Measurements from ENCODE around the gene SLF2. TPM values are rescaled to one million over a fixed set of nuclear protein-coding genes. Genes with fewer than 3 reads are reported as not detected.

The SLF2 gene
- total and polyA plus RNA-seq, 2 donors from 2014 or later = 6.7 to 29.6 TPM

GRCh38 chr10:100899171-100899570 is 13.6 kb upstream of the SLF2 start:
- TF ChIP-seq, protein P1, sequence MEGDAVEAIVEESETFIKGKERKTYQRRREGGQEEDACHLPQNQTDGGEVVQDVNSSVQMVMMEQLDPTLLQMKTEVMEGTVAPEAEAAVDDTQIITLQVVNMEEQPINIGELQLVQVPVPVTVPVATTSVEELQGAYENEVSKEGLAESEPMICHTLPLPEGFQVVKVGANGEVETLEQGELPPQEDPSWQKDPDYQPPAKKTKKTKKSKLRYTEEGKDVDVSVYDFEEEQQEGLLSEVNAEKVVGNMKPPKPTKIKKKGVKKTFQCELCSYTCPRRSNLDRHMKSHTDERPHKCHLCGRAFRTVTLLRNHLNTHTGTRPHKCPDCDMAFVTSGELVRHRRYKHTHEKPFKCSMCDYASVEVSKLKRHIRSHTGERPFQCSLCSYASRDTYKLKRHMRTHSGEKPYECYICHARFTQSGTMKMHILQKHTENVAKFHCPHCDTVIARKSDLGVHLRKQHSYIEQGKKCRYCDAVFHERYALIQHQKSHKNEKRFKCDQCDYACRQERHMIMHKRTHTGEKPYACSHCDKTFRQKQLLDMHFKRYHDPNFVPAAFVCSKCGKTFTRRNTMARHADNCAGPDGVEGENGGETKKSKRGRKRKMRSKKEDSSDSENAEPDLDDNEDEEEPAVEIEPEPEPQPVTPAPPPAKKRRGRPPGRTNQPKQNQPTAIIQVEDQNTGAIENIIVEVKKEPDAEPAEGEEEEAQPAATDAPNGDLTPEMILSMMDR (IDR thresholded peaks at IDR 0.05; ENCODE audit: borderline replicate concordance, extremely low read depth, insufficient read depth) = no peak
- H3K27ac ChIP-seq (ENCODE audit: low read depth in 2 of 2, low read length in 2 of 2) = no peak overlapping the region
- no peaks in the 10 kb centered on the region for H3K36me3 ChIP-seq (ENCODE audit: control insufficient read depth in 2 of 3, insufficient read depth in 3 of 3, low read length in 3 of 3)
- H3K4me1 ChIP-seq (ENCODE audit: control insufficient read depth in 2 of 3, insufficient read depth in 2 of 3, low read depth in 1 of 3, low read length in 3 of 3) = no peaks in the 10 kb centered on the region
- intact Hi-C loops (cut with DNase I) = no loop called here
- FAIRE-seq (no peak), DNase-seq (no peak)
- H3K9ac ChIP-seq (ENCODE audit: low read length in 3 of 3) = no peak overlapping the region
- no peaks in the 10 kb centered on the region for H3K27me3 ChIP-seq (ENCODE audit: control insufficient read depth, insufficient read depth, low read length)
- H3K9me3 ChIP-seq (ENCODE audit: control insufficient read depth in 2 of 3, insufficient read depth in 1 of 3, low read length in 3 of 3) = no peaks in the 10 kb centered on the region
- no peak overlapping the region for H3K4me3 ChIP-seq (ENCODE audit: low read length in 3 of 3)

- FAIRE-seq = no peak
- TF ChIP-seq, protein P1 (IDR thresholded peaks at IDR 0.05; ENCODE audit: borderline replicate concordance, extremely low read depth, insufficient read depth) = no peak
- intact Hi-C loops (cut with DNase I) = no loop called here
Observed at GRCh38 chr10:100901051-100901450, 11.7 kb upstream of the SLF2 start.

DNA sequence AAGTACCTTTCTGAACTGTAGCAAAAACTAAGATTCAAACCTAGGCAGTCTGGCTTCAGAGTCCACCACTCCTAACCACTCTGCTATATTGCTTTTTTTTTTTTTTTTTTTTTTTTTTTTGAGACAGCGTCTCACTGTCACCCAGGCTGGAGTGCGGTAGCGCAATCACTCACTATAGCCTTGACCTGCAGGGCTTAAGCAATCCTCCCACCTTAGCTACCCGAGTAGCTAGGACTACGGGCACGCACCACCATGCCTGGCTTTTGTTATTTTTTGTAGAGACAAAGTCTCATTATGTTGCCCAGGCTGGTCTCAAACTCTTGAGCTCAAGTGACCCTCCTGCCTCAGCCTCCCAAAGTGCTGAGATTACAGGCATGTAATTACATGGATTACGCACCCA is 10.1 kb upstream of the SLF2 start:
- H3K4me1 ChIP-seq (ENCODE audit: control insufficient read depth in 2 of 3, insufficient read depth in 2 of 3, low read depth in 1 of 3, low read length in 3 of 3) = no peaks in the 10 kb centered on the region
- TF ChIP-seq, protein P1 (IDR thresholded peaks at IDR 0.05; ENCODE audit: borderline replicate concordance, extremely low read depth, insufficient read depth) = no peak
- no peak overlapping the region for H3K27ac ChIP-seq (ENCODE audit: low read depth in 2 of 2, low read length in 2 of 2)
- no peak overlapping the region for H3K9ac ChIP-seq (ENCODE audit: low read length in 3 of 3)
- H3K9me3 ChIP-seq (ENCODE audit: control insufficient read depth in 2 of 3, insufficient read depth in 1 of 3, low read length in 3 of 3) = no peaks in the 10 kb centered on the region
- FAIRE-seq (no peak), DNase-seq (no peak)
- H3K36me3 ChIP-seq (ENCODE audit: control insufficient read depth in 2 of 3, insufficient read depth in 3 of 3, low read length in 3 of 3) = no peaks in the 10 kb centered on the region
- H3K4me3 ChIP-seq (ENCODE audit: low read length in 3 of 3) = no peak overlapping the region
- no peaks in the 10 kb centered on the region for H3K27me3 ChIP-seq (ENCODE audit: control insufficient read depth, insufficient read depth, low read length)
- intact Hi-C loops (cut with DNase I) = no loop called here

More at GRCh38 chr10:100901051-100901450, 11.7 kb upstream of the SLF2 start:
- no peaks in the 10 kb centered on the region for H3K4me1 ChIP-seq (ENCODE audit: control insufficient read depth in 2 of 3, insufficient read depth in 2 of 3, low read depth in 1 of 3, low read length in 3 of 3)
- DNase-seq = peak in 1 of 5 donors; percentile 52
- H3K4me3 ChIP-seq (ENCODE audit: low read length in 3 of 3) = no peak overlapping the region
- no peak overlapping the region for H3K27ac ChIP-seq (ENCODE audit: low read depth in 2 of 2, low read length in 2 of 2)
- H3K9ac ChIP-seq (ENCODE audit: low read length in 3 of 3) = no peak overlapping the region
- no peaks in the 10 kb centered on the region for H3K9me3 ChIP-seq (ENCODE audit: control insufficient read depth in 2 of 3, insufficient read depth in 1 of 3, low read length in 3 of 3)
- no peaks in the 10 kb centered on the region for H3K36me3 ChIP-seq (ENCODE audit: control insufficient read depth in 2 of 3, insufficient read depth in 3 of 3, low read length in 3 of 3)
- no peaks in the 10 kb centered on the region for H3K27me3 ChIP-seq (ENCODE audit: control insufficient read depth, insufficient read depth, low read length)

- H3K4me1 ChIP-seq (ENCODE audit: control insufficient read depth in 2 of 3, insufficient read depth in 2 of 3, low read depth in 1 of 3, low read length in 3 of 3) = peaks cover 0 to 2% (median under 1%) of the 10 kb centered on the region in 3 donors
- H3K4me3 ChIP-seq (ENCODE audit: low read length in 3 of 3) = no peak overlapping the region
- intact Hi-C loops (cut with DNase I) = no loop called here
- TF ChIP-seq, protein P1 (IDR thresholded peaks at IDR 0.05; ENCODE audit: borderline replicate concordance, extremely low read depth, insufficient read depth) = no peak
- H3K9me3 ChIP-seq (ENCODE audit: control insufficient read depth in 2 of 3, insufficient read depth in 1 of 3, low read length in 3 of 3) = no peaks in the 10 kb centered on the region
- H3K36me3 ChIP-seq (ENCODE audit: control insufficient read depth in 2 of 3, insufficient read depth in 3 of 3, low read length in 3 of 3) = no peaks in the 10 kb centered on the region
- no peak overlapping the region for H3K27ac ChIP-seq (ENCODE audit: low read depth in 2 of 2, low read length in 2 of 2)
- H3K9ac ChIP-seq (ENCODE audit: low read length in 3 of 3) = no peak overlapping the region
- no peaks in the 10 kb centered on the region for H3K27me3 ChIP-seq (ENCODE audit: control insufficient read depth, insufficient read depth, low read length)
- DNase-seq (no peak), FAIRE-seq (no peak)
Observed at GRCh38 chr10:100904917-100905316, 7.8 kb upstream of the SLF2 start.

All from kidney (tissue), 14 donors.